Measurements from ENCODE around the gene BANP.
"Not testable (repeated sequence)": the region's sequence is repeated elsewhere in the genome, so short reads cannot be mapped to it uniquely, and the experiment has no call there.

The BANP gene

GRCh38 chr16:87950765-87951551, at the start of gene BANP:
Gene BANP (plus strand): TSS chr16:87951434. CDS start chr16:87975116, 23,682 bp downstream.
- peak; percentile 98 for DNase-seq

GRCh38 chr16:87904963-87905362, 46.3 kb upstream of the BANP start:
- not testable (repeated sequence) for DNase-seq

DNA sequence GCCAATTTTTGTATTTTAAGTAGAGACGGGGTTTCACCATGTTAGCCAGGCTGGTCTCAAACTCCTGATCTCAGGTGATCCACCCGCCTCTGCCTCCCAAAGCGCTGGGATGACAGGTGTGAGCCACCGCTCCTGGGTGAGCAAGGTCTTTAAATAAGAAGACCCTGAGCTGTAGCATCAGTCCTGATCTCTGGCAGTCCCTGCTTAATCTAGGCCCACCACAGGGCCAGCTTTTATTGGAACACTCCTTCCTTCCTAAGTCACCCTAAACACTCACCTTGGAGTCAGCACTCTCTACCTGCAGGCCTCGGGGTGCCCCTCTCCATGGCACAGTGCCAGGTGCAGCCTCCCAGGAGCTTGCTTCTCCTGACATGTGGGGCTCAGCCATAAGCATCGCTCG, 45.7 kb upstream of the BANP start:
- not testable (repeated sequence) for DNase-seq

- DNase-seq: not testable (repeated sequence)
Observed at GRCh38 chr16:87908101-87908500, 43.1 kb upstream of the BANP start.

GRCh38 chr16:87909203-87909935, 41.9 kb upstream of the BANP start:
- peak; percentile 38 for DNase-seq

GRCh38 chr16:87911106-87911763, 40.0 kb upstream of the BANP start:
- not testable (repeated sequence) for DNase-seq

GRCh38 chr16:87912691-87913090, 38.5 kb upstream of the BANP start:
- DNase-seq: not testable (repeated sequence)

GRCh38 chr16:87914021-87914725, 37.1 kb upstream of the BANP start:
- not testable (repeated sequence) for DNase-seq

GRCh38 chr16:87914812-87915211, 36.4 kb upstream of the BANP start:
- DNase-seq: no peak

DNA sequence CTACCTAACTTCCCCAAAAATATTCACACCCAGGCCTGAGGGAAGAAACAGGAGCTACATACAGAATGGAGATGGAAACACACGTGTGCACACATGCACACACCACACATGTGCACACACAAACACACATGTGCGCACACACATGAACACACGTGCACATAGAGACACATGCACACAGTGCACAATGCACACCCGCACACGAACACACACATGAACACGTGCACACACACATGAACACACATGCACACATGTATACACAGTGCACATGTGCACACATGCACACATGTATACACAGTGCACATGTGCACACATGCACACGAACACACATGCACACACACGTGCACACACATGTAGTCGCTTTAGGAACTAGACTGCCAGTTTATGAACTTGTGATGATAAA, 33.7 kb upstream of the BANP start:
- no peak for DNase-seq

DNA sequence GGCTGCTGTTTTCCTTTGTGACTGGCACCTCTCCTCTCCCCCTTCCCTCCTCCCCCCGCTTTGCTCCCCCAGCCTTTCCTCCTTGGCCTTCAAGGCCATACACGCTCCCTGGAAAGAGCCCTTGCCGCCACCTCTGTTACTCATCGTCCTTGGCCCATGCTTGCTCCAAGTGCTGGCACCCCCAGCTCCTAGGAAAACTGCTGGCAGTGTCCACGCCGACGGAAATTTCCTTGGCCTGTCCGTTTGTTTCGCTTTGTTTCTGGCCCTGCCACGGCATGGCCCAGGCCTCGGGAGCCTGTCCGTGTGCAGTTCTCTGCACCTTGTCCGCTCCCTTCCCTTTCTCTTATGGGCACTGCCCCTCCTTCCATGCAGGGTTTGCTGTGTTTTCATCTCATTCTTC, 32.9 kb upstream of the BANP start:
- peak; percentile 42 for DNase-seq

GRCh38 chr16:87918866-87919680, 32.2 kb upstream of the BANP start:
- no peak for DNase-seq

- DNase-seq: no peak
Observed at GRCh38 chr16:87919681-87919994, 31.6 kb upstream of the BANP start.

DNA sequence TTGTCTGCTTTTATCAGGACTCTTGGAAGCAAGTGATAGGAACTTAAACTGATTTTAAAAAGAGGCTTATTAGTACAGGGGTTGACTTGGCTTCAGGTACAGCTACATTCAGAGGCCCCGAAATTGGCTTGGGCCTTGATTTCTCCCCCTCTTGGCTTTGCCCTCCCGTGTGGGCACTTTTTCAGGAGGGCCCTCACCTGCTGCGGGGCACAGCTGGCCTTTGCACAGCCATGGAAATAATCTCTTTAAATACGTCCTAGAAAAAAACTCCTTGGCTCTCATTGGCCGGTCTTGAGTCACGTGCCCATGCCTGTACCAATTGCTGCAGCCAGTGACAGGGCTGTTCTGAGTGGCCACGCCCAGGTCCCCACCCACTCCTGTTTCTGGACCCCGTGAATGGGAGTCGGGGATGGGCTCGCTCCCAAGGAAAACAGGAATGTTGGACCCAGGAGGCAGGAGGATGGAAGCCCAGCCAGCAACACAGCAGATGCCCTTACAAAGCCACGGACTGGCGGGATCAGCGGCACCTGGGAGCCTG, 29.9 kb upstream of the BANP start:
- DNase-seq: no peak

GRCh38 chr16:87922250-87922871, 28.9 kb upstream of the BANP start:
- no peak for DNase-seq

DNA sequence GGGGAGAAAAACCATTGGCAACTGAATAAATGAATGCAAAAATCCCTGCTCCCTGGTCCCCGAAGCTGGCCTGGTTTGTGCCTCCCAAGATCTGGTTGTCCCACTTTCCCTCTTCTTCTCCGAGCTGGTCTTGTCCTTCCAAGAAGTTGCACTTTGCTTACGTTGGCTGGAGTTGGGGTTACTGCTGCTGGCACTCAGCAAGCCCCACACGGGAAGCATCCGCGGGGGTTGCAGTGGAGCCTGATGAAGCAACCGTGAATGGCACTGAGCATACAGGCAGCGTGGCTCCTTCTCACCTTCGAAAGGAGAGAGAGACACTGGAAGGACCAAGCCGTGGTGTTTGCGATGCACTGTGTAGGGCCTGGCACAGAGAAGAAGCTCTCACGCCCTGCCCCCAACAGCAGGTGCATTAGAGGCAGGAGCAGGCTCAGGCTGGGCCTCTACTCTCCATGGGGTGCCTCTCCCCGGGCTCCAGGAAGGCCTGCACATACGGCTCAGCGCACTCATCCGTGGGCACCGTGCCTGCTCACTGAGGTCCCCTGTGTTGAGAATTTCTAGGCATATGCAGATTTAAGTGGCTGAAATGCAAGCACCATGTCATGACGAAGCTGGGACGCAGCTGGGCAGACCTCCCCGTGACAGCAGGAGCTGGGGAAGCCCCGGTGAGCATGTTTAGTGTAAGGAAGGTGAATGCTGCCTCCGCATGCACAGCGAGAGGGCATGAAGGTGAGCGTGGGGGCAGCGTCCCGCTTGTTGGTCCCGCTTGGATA, 27.0 kb upstream of the BANP start:
- no peak for DNase-seq

DNA sequence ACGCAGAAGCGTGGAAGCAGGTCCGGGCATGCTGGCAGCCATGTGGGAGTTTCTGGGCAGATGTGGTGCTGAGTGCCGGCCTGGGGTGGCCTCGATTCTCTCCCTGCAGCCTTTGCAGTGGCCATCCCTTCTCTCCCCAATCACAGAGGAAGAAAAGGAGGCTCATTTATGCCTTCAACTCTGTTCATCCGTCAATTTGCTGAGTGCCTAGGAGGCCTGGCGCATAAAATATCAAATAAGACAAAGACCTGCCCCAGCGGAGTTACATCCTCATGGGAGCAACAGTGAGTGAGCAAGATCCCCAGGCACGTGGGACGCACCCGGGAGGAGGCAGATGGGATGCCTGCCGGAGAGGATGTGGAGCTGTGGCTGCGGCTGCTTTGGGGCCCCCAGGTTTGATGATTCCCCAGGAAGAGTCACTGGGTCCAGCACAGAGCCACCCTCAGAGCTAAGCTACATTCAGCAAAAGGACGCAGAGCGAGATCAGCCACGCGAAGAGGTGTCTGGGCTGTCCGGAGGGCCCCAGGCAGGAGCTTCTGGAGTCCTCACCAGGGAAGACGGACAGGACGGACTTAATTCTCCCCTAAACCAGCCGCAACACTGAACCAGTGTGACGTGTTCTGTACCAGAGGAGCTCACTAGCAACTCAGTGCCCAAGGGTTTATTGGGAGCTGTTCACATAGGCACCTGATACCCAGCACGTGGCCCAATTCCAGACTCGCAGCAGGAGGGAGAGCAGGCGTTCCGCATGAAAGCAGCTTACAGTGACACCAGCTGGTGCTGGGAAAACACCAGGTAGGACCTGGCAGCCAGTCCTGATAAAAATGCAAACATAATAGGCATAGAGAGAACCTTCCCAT, 26.2 kb upstream of the BANP start:
- DNase-seq: no peak

DNA sequence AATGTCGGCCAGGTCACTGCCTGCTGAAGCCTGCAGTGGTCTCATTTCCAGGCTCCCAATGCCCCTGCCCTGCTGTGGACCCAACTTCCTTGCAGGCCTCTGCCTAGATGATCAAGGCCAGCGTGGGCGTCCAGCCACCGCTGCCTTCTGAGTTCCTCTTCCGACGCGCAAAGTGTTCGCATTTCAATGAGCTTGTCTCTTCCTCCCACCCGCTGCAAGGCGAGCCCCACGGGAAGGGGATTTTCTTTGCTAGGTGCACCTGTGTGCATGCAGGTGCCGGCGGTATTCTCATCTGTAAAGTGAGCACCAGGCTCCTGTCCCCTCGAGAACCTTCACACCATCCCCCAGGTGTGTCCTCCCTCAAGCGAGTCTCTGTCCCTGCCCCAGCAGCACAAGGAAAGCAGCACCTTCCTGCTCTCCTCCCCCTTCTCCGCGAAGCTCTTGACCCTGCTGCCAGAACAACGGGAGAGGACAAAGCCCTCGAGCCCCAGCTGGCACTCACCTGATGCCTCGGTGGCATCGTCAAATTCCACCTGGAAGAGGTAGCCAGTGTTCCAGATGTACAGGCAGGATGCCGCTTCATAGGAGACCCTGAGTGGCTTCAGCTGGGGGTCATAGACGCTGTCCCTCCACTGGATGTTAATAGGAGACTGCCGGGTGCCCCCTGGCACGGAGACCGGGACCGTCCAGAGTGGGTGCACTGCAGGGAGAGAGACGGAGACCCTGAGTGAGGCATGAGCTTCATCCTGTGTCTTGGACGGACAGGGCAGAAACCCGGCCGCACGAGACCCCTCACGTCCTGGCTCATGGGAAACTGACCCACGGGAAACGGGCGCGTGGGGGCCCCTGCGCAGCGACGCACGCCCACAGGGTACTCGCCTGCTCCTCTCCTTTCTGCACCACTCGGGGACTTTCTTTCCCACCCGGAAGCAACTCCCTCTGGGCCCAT, 24.7 kb upstream of the BANP start:
- DNase-seq: peak; percentile 5

DNA sequence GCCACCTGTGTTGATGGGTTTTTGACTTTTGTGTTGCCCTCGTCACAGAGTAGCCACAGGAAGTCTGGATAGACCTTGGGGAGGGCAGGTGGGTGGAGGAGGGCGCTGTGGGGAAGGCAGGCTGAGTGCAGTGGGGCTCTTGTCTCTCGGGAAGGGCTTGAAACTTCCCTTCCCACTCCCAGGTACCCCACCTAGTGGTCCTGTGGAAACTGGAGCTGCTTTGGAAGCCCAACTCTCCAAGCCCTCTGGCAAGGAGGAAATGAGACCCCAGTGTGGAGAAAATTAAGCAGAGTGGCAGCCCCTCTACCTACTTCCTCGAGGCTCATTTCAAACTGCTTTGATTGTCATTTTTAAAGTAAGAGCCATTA, 24.1 kb upstream of the BANP start:
- DNase-seq: no peak

Data from midbrain (tissue), 1 donor.